CD14-positive monocyte (primary cell): ENCODE measurements around the gene NFE2L3. TPM values are rescaled to one million over a fixed set of nuclear protein-coding genes. Genes with fewer than 3 reads are reported as not detected.

Experiments
- DNase-seq, 3 donors: peaks; one replicate each; pipeline ENCODE4 v3.0.0-alpha.2; 2011 to 2022
- H2AFZ ChIP-seq: 2 replicates; pipeline ENCODE4 v1.6.0; 2012; ENCODE audit warnings: mild to moderate bottlenecking, low read depth, low read length, inconsistent platforms; ENCODE audit not compliant: insufficient read depth, poor library complexity, severe bottlenecking
- H3K27ac ChIP-seq, 2 donors: 1 replicate in 1 of 2; 2 replicates in 1 of 2; pipeline ENCODE4 v1.5.1; 2012 to 2013; ENCODE audit warnings: low read length in 2 of 2, control low read depth in 1 of 2, inconsistent platforms in 1 of 2, low read depth in 1 of 2, mild to moderate bottlenecking in 1 of 2
- H3K27me3 ChIP-seq, 2 donors: one replicate each; pipeline versions ENCODE4 v1.6.0 to v1.6.1; 2011 to 2013; ENCODE audit warnings: low read length in 2 of 2; ENCODE audit not compliant: control insufficient read depth in 2 of 2, insufficient read depth in 2 of 2
- H3K36me3 ChIP-seq, 2 donors: replicated peaks in 1 of 2; 1 replicate in 1 of 2; 2 replicates in 1 of 2; pipeline versions ENCODE4 v1.5.1 to v1.6.1; 2012 to 2013; ENCODE audit warnings: low read length in 2 of 2, control low read depth in 1 of 2, inconsistent platforms in 1 of 2, mild to moderate bottlenecking in 1 of 2; ENCODE audit not compliant: insufficient read depth in 2 of 2, control insufficient read depth in 1 of 2
- H3K4me1 ChIP-seq, 2 donors: 1 replicate in 1 of 2; 2 replicates in 1 of 2; pipeline versions ENCODE4 v1.5.1 to v1.6.1; 2012 to 2013; ENCODE audit warnings: low read length in 2 of 2, control low read depth in 1 of 2, inconsistent platforms in 1 of 2, mild to moderate bottlenecking in 1 of 2, moderate library complexity in 1 of 2; ENCODE audit not compliant: insufficient read depth in 2 of 2, control insufficient read depth in 1 of 2
- H3K4me2 ChIP-seq: replicated peaks from 2 replicates; pipeline ENCODE3; 2012; ENCODE audit warnings: low read length, moderate library complexity, mild to moderate bottlenecking; ENCODE audit not compliant: poor library complexity, severe bottlenecking; ENCODE audit errors: extremely low read depth
- H3K4me3 ChIP-seq, 3 experiments: fragments of 200-600 bp in 1 of 3; sonication (generic) in 1 of 3; replicated peaks in 1 of 3; 1 replicate in 2 of 3; 2 replicates in 1 of 3; pipeline ENCODE4 v1.5.1; 2011 to 2013; ENCODE audit warnings: low read length in 3 of 3, mild to moderate bottlenecking in 3 of 3, control low read depth in 2 of 3, low read depth in 2 of 3, inconsistent platforms in 1 of 3, moderate library complexity in 1 of 3
- H3K79me2 ChIP-seq: 2 replicates; pipeline ENCODE4 v1.6.0; 2012; ENCODE audit warnings: mild to moderate bottlenecking, control low read depth, inconsistent platforms, low read length, moderate library complexity; ENCODE audit not compliant: insufficient read depth
- H3K9ac ChIP-seq: 2 replicates; pipeline ENCODE4 v1.6.0; 2017; ENCODE audit warnings: low read length, mild to moderate bottlenecking; ENCODE audit not compliant: insufficient read depth, poor library complexity, severe bottlenecking
- H3K9me3 ChIP-seq, 2 donors: replicated peaks in 1 of 2; 1 replicate in 1 of 2; 2 replicates in 1 of 2; pipeline versions ENCODE4 v1.5.1 to v1.6.1; 2012 to 2013; ENCODE audit warnings: low read length in 2 of 2, control low read depth in 1 of 2; ENCODE audit not compliant: control insufficient read depth in 1 of 2, insufficient read depth in 1 of 2
- H4K20me1 ChIP-seq: 2 replicates; pipeline ENCODE4 v1.6.0; 2012; ENCODE audit warnings: mild to moderate bottlenecking, low read length, control low read depth, moderate library complexity; ENCODE audit not compliant: insufficient read depth
- H3K27ac Mint-ChIP-seq, 7 donors: one replicate each; pipeline ENCODE4 v1.8.0; 2020; ENCODE audit warnings: mild to moderate bottlenecking in 7 of 7, mixed read lengths in 7 of 7, moderate library complexity in 6 of 7, inconsistent platforms in 2 of 7
- H3K27me3 Mint-ChIP-seq, 3 donors: one replicate each; pipeline ENCODE4 v1.8.0; 2021 to 2022; ENCODE audit warnings: low read depth in 3 of 3, mild to moderate bottlenecking in 3 of 3, mixed read lengths in 3 of 3, moderate library complexity in 3 of 3, inconsistent platforms in 1 of 3
- H3K36me3 Mint-ChIP-seq, 2 donors: one replicate each; pipeline ENCODE4 v1.8.0; 2020; ENCODE audit warnings: mixed read lengths in 2 of 2, inconsistent platforms in 1 of 2, mild to moderate bottlenecking in 1 of 2
- H3K4me1 Mint-ChIP-seq: one replicate; pipeline ENCODE4 v1.8.0; 2020; ENCODE audit warnings: mild to moderate bottlenecking, mixed read lengths
- H3K4me3 Mint-ChIP-seq, 2 donors: one replicate each; pipeline ENCODE4 v1.8.0; 2020; ENCODE audit warnings: mild to moderate bottlenecking in 2 of 2, mixed read lengths in 2 of 2, moderate library complexity in 1 of 2
- H3K9me3 Mint-ChIP-seq, 7 donors: one replicate each; pipeline ENCODE4 v1.8.0; 2020 to 2022; ENCODE audit warnings: mixed read lengths in 7 of 7, mild to moderate bottlenecking in 6 of 7, moderate library complexity in 6 of 7, inconsistent platforms in 2 of 7
- CTCF ChIP-seq: fragments of 200-600 bp; IDR thresholded peaks from one replicate; pipeline ENCODE4 v1.8.0; 2022; ENCODE audit warnings: antibody characterized with exemption, mild to moderate bottlenecking
- WGBS: methylation state at CpG from one replicate; pipeline ENCODE4 v1.1.5; 2013; ENCODE audit warnings: missing lambda C conversion rate; ENCODE audit not compliant: insufficient coverage; 5-methylcytosine and 5-hydroxymethylcytosine counted together
- intact Hi-C, 2 donors: fragments of 100-400 bp; cut with micrococcal nuclease; formaldehyde crosslinking; loops; one replicate each; pipeline versions ENCODE4 v1.15.0 to v1.15.1; 2023
- polyA plus RNA-seq, 3 donors: library from polyadenylated mRNA; depleted of rRNA in 1 of 3; unstranded in 2 of 3; stranded (reverse) in 1 of 3; fragments of 300-500 nt in 2 of 3; fragments of >200 nt in 1 of 3; fragmentation: Illumina TruSeq in 2 of 3; gene quantifications; 1 replicate in 2 of 3; 2 replicates in 1 of 3; pipeline ENCODE4 v1.2.3, GENCODE V29; 2012 to 2021

The NFE2L3 gene
- polyA plus RNA-seq, 3 donors: 4.4 to 17.2 (median 10.6) TPM

- peak overlapping the region in 6 of 7 donors; percentile 3 to 81 (median 48) for H3K27ac Mint-ChIP-seq
- Histone ChIP-seq H2AFZ (no peak overlapping the region), H3K27ac (no peak overlapping the region), H3K4me1 (peaks cover 34 to 45% of the 10 kb centered on the region in 2 donors), H3K27me3 (peaks cover 4 to 7% of the 10 kb centered on the region in 2 donors), H3K79me2 (no peaks in the 10 kb centered on the region), H3K36me3 (no peaks in the 10 kb centered on the region), H3K9ac (no peak overlapping the region), H4K20me1 (peaks cover 3% of the 10 kb centered on the region), H3K4me3 (no peak overlapping the region), H3K9me3 (no peaks in the 10 kb centered on the region), H3K4me2 (no peak overlapping the region)
- H3K27me3 Mint-ChIP-seq: peaks cover 12 to 24% (median 17%) of the 10 kb centered on the region in 3 donors
- peaks cover 4 to 8% of the 10 kb centered on the region in 2 donors for H3K36me3 Mint-ChIP-seq
- H3K9me3 Mint-ChIP-seq: peaks cover 0 to 5% (median 0%) of the 10 kb centered on the region in 7 donors
- peaks cover 39% of the 10 kb centered on the region for H3K4me1 Mint-ChIP-seq
- no CpG with 5 or more reads among the region's 4 CpGs for WGBS
- no peak for DNase-seq
- TF ChIP-seq CTCF: no peak
- no peak overlapping the region for H3K4me3 Mint-ChIP-seq
- intact Hi-C loops: loop anchor here in 1 of 2 donors (5.0 kb wide), 1 partner anchor 40 kb away; no protein-coding TSS in a partner anchor
These were observed 5.6 kb downstream of the NFE2L3 start for GRCh38 chr7:26157520-26158105.

- no peaks in the 10 kb centered on the region for H3K27me3 ChIP-seq
- no peak overlapping the region for H3K4me3 Mint-ChIP-seq
- H3K27ac Mint-ChIP-seq: no peak overlapping the region
- no peaks in the 10 kb centered on the region for H3K36me3 Mint-ChIP-seq
- H3K4me3 ChIP-seq: no peak overlapping the region
- no peak overlapping the region for H3K4me2 ChIP-seq
- no peak for TF ChIP-seq CTCF
- H3K9ac ChIP-seq: no peak overlapping the region
- peaks cover 5 to 14% (median 5%) of the 10 kb centered on the region in 3 donors for H3K27me3 Mint-ChIP-seq
- no peak overlapping the region for H2AFZ ChIP-seq
- H4K20me1 ChIP-seq: peaks cover 3% of the 10 kb centered on the region
- H3K27ac ChIP-seq: no peak overlapping the region
- H3K4me1 Mint-ChIP-seq: peaks cover 25% of the 10 kb centered on the region
- WGBS: 100% methylated on average over 1 of the region's 2 CpGs
- H3K36me3 ChIP-seq: no peaks in the 10 kb centered on the region
- peaks cover 20 to 29% of the 10 kb centered on the region in 2 donors for H3K4me1 ChIP-seq
- peaks cover 0 to 1% (median 0%) of the 10 kb centered on the region in 7 donors for H3K9me3 Mint-ChIP-seq
- no peaks in the 10 kb centered on the region for H3K79me2 ChIP-seq
- DNase-seq: no peak
- no peaks in the 10 kb centered on the region for H3K9me3 ChIP-seq
- intact Hi-C loops: loop anchor here in 1 of 2 donors (5.0 kb wide), 1 partner anchor 38 kb away; no protein-coding TSS in a partner anchor
These were observed 7.2 kb downstream of the NFE2L3 start for GRCh38 chr7:26159243-26159642.
